ENCODE results near the gene ERG. TPM values are rescaled to one million over a fixed set of nuclear protein-coding genes. Genes with fewer than 3 reads are reported as not detected.

Gene ERG
- total RNA-seq, 1 donor from 2014 or later = 6.8 TPM

GRCh38 chr21:38524168-38525153 lies 26.2 kb upstream of the ERG start:
- H3K4me3 Mint-ChIP-seq = no peak overlapping the region
- H3K27ac Mint-ChIP-seq = no peak overlapping the region
- DNase-seq (ENCODE audit: extremely low spot score, unreplicated experiment) = no peak
- no peaks in the 10 kb centered on the region for H3K36me3 Mint-ChIP-seq
- peaks cover 24% of the 10 kb centered on the region for H3K27me3 Mint-ChIP-seq
- H3K4me1 Mint-ChIP-seq (ENCODE audit: unreplicated experiment) = peaks cover 16% of the 10 kb centered on the region
- peaks cover 4% of the 10 kb centered on the region for H3K9me3 Mint-ChIP-seq
- no peak for TF ChIP-seq CTCF (conservative IDR thresholded peaks at IDR 0.05)

GRCh38 chr21:38520511-38520910 lies 22.2 kb upstream of the ERG start:
- Mint-ChIP-seq H3K4me3 (no peak overlapping the region), H3K4me1 (ENCODE audit: unreplicated experiment) (peaks cover 15% of the 10 kb centered on the region), H3K27ac (no peak overlapping the region), H3K9me3 (no peaks in the 10 kb centered on the region), H3K36me3 (no peaks in the 10 kb centered on the region), H3K27me3 (peaks cover 27% of the 10 kb centered on the region)
- TF ChIP-seq CTCF (conservative IDR thresholded peaks at IDR 0.05) = no peak
- no peak for DNase-seq (ENCODE audit: extremely low spot score, unreplicated experiment)

- H3K4me1 Mint-ChIP-seq (ENCODE audit: unreplicated experiment) = peaks cover 20% of the 10 kb centered on the region
- H3K27ac Mint-ChIP-seq = no peak overlapping the region
- DNase-seq (ENCODE audit: extremely low spot score, unreplicated experiment) = no peak
- no peak for TF ChIP-seq CTCF (conservative IDR thresholded peaks at IDR 0.05)
- H3K27me3 Mint-ChIP-seq = peaks cover 5% of the 10 kb centered on the region
- no peaks in the 10 kb centered on the region for H3K9me3 Mint-ChIP-seq
- no peaks in the 10 kb centered on the region for H3K36me3 Mint-ChIP-seq
- no peak overlapping the region for H3K4me3 Mint-ChIP-seq
Measured at GRCh38 chr21:38511662-38512243, 13.5 kb upstream of the ERG start.

GRCh38 chr21:38511198-38511597 lies 12.9 kb upstream of the ERG start:
- no peak overlapping the region for H3K27ac Mint-ChIP-seq
- no peaks in the 10 kb centered on the region for H3K36me3 Mint-ChIP-seq
- no peak for TF ChIP-seq CTCF (conservative IDR thresholded peaks at IDR 0.05)
- H3K4me1 Mint-ChIP-seq (ENCODE audit: unreplicated experiment) = peaks cover 23% of the 10 kb centered on the region
- no peak for DNase-seq (ENCODE audit: extremely low spot score, unreplicated experiment)
- H3K4me3 Mint-ChIP-seq = no peak overlapping the region
- peaks cover 5% of the 10 kb centered on the region for H3K27me3 Mint-ChIP-seq
- no peaks in the 10 kb centered on the region for H3K9me3 Mint-ChIP-seq

- no peak overlapping the region for H3K4me3 Mint-ChIP-seq
- DNase-seq (ENCODE audit: extremely low spot score, unreplicated experiment) = no peak
- H3K4me1 Mint-ChIP-seq (ENCODE audit: unreplicated experiment) = peaks cover 31% of the 10 kb centered on the region
- H3K27me3 Mint-ChIP-seq = peaks cover 8% of the 10 kb centered on the region
- H3K27ac Mint-ChIP-seq = no peak overlapping the region
- no peak for TF ChIP-seq CTCF (conservative IDR thresholded peaks at IDR 0.05)
- H3K36me3 Mint-ChIP-seq = no peaks in the 10 kb centered on the region
- no peaks in the 10 kb centered on the region for H3K9me3 Mint-ChIP-seq
Measured at GRCh38 chr21:38507374-38507942, 9.2 kb upstream of the ERG start.
